ENCODE results near the gene A2M. TPM values are rescaled to one million over a fixed set of nuclear protein-coding genes. Genes with fewer than 3 reads are reported as not detected.
"Not testable (repeated sequence)": the region's sequence is repeated elsewhere in the genome, so short reads cannot be mapped to it uniquely, and the experiment has no call there.

A2M gene
- total RNA-seq, 1 experiment from 2014 or later, result 1.2 TPM

GRCh38 chr12:9143137-9143536, 27.4 kb upstream of the A2M start:
- no peak overlapping the region for H3K14ac ChIP-seq (ENCODE audit: insufficient read depth, low read length)

GRCh38 chr12:9139588-9140290, 24.0 kb upstream of the A2M start:
- not testable (repeated sequence) for H2BK20ac ChIP-seq (ENCODE audit: low read depth, low read length, poor library complexity, severe bottlenecking); H3T11ph ChIP-seq (ENCODE audit: low read length); H3K27me3 Mint-ChIP-seq (ENCODE audit: low read depth); H3K79me2 ChIP-seq (ENCODE audit: insufficient read depth, low read length); H4K5ac ChIP-seq (ENCODE audit: insufficient read length, low read depth, low read length); H3K27ac Mint-ChIP-seq; H3K79me1 ChIP-seq (ENCODE audit: insufficient read depth, low read depth, low read length, poor library complexity, severe bottlenecking); H3K4me3 Mint-ChIP-seq; H3K4ac ChIP-seq (ENCODE audit: low read depth, low read length); H3K9ac ChIP-seq (ENCODE audit: extremely low read depth, insufficient read length, low read length); H4K91ac ChIP-seq (ENCODE audit: insufficient read length, low read depth, low read length); H3K27me3 ChIP-seq (ENCODE audit: insufficient read depth, low read length); H3K27ac ChIP-seq (ENCODE audit: insufficient read length, low read depth, low read length); H3K23ac ChIP-seq (ENCODE audit: insufficient read length, low read depth, low read length); H2BK12ac ChIP-seq (ENCODE audit: insufficient read length, low read depth, low read length); H3K23me2 ChIP-seq (ENCODE audit: insufficient read length, low read depth, low read length, poor library complexity, severe bottlenecking); H4K8ac ChIP-seq (replicated peaks; ENCODE audit: insufficient read length, low read depth, low read length); H3K4me2 ChIP-seq (ENCODE audit: insufficient read depth, insufficient read length, low read length); H2BK5ac ChIP-seq (ENCODE audit: insufficient read length, low read length); H3K56ac ChIP-seq (ENCODE audit: insufficient read length, low read depth, low read length); H3K14ac ChIP-seq (ENCODE audit: insufficient read depth, low read length); H3K18ac ChIP-seq (ENCODE audit: insufficient read length, low read depth, low read length); H2AK5ac ChIP-seq (ENCODE audit: insufficient read length, low read length); H3K4me1 Mint-ChIP-seq; H2BK120ac ChIP-seq (ENCODE audit: low read depth, low read length, poor library complexity, severe bottlenecking); H2AFZ ChIP-seq (ENCODE audit: low read length); H2BK15ac ChIP-seq (ENCODE audit: low read depth, low read length); H4K20me1 ChIP-seq (ENCODE audit: control insufficient read depth, insufficient read depth, insufficient read length); DNase-seq; H3K4me1 ChIP-seq (ENCODE audit: insufficient read depth, low read length)
- WGBS (ENCODE audit: extremely low coverage, insufficient read length, low lambda C conversion rate), result no CpG with 5 or more reads among the region's 2 CpGs
- Mint-ChIP-seq H3K36me3 (ENCODE audit: insufficient read depth in 1 of 3, low read depth in 3 of 3) (peaks cover 17 to 38% (median 17%) of the 10 kb centered on the region in 3 experiments), H3K9me3 (peaks cover 47% of the 10 kb centered on the region in 2 experiments)
- peaks cover 12% of the 10 kb centered on the region for H3K9me3 ChIP-seq (ENCODE audit: control insufficient read depth, low read depth, low read length)

More at GRCh38 chr12:9143137-9143536, 27.4 kb upstream of the A2M start:
- Mint-ChIP-seq H3K36me3 (ENCODE audit: insufficient read depth in 1 of 3, low read depth in 3 of 3) (peaks cover 17 to 49% (median 22%) of the 10 kb centered on the region in 3 experiments), H3K27ac (no peak overlapping the region), H3K4me1 (peaks cover 0 to 3% of the 10 kb centered on the region in 2 experiments; a peak in 1 of 4 replicates), H3K9me3 (peaks cover 56 to 60% of the 10 kb centered on the region in 2 experiments), H3K27me3 (ENCODE audit: low read depth) (peaks cover 2% of the 10 kb centered on the region), H3K4me3 (no peak overlapping the region)
- no peak overlapping the region for H3T11ph ChIP-seq (ENCODE audit: low read length)
- no peak overlapping the region for H3K23ac ChIP-seq (ENCODE audit: insufficient read length, low read depth, low read length)
- no peak overlapping the region for H3K27ac ChIP-seq (ENCODE audit: insufficient read length, low read depth, low read length)
- H3K27me3 ChIP-seq (ENCODE audit: insufficient read depth, low read length), result no peaks in the 10 kb centered on the region
- H2BK12ac ChIP-seq (ENCODE audit: insufficient read length, low read depth, low read length), result no peak overlapping the region
- H3K9ac ChIP-seq (ENCODE audit: extremely low read depth, insufficient read length, low read length), result no peak overlapping the region
- H3K18ac ChIP-seq (ENCODE audit: insufficient read length, low read depth, low read length), result no peak overlapping the region
- no peaks in the 10 kb centered on the region for H3K23me2 ChIP-seq (ENCODE audit: insufficient read length, low read depth, low read length, poor library complexity, severe bottlenecking)
- no peaks in the 10 kb centered on the region for H3K79me2 ChIP-seq (ENCODE audit: insufficient read depth, low read length)
- H2BK15ac ChIP-seq (ENCODE audit: low read depth, low read length), result no peak overlapping the region
- WGBS (ENCODE audit: extremely low coverage, insufficient read length, low lambda C conversion rate), result no CpG with 5 or more reads among the region's 2 CpGs
- H3K4me1 ChIP-seq (ENCODE audit: insufficient read depth, low read length), result no peaks in the 10 kb centered on the region
- H4K91ac ChIP-seq (ENCODE audit: insufficient read length, low read depth, low read length), result no peak overlapping the region
- H2BK120ac ChIP-seq (ENCODE audit: low read depth, low read length, poor library complexity, severe bottlenecking), result no peak overlapping the region
- no peaks in the 10 kb centered on the region for H4K20me1 ChIP-seq (ENCODE audit: control insufficient read depth, insufficient read depth, insufficient read length)
- H2AFZ ChIP-seq (ENCODE audit: low read length), result no peak overlapping the region
- no peak overlapping the region for H2AK5ac ChIP-seq (ENCODE audit: insufficient read length, low read length)
- DNase-seq, result no peak
- no peak overlapping the region for H4K5ac ChIP-seq (ENCODE audit: insufficient read length, low read depth, low read length)
- no peak overlapping the region for H2BK5ac ChIP-seq (ENCODE audit: insufficient read length, low read length)
- H3K4ac ChIP-seq (ENCODE audit: low read depth, low read length), result no peak overlapping the region
- H2BK20ac ChIP-seq (ENCODE audit: low read depth, low read length, poor library complexity, severe bottlenecking), result no peak overlapping the region
- no peak overlapping the region for H4K8ac ChIP-seq (replicated peaks; ENCODE audit: insufficient read length, low read depth, low read length)
- H3K79me1 ChIP-seq (ENCODE audit: insufficient read depth, low read depth, low read length, poor library complexity, severe bottlenecking), result no peaks in the 10 kb centered on the region
- no peak for TF ChIP-seq CTCF (conservative IDR thresholded peaks at IDR 0.05)
- H3K9me3 ChIP-seq (ENCODE audit: control insufficient read depth, low read depth, low read length), result peaks cover 12% of the 10 kb centered on the region
- no peak overlapping the region for H3K56ac ChIP-seq (ENCODE audit: insufficient read length, low read depth, low read length)
- H3K4me2 ChIP-seq (ENCODE audit: insufficient read depth, insufficient read length, low read length), result no peak overlapping the region

Data from H9 (cell line).